NCI-H2029 treated with DMSO at 0.1 percent for 48 hours (cell line): ENCODE measurements around the gene GPS2.

Experiments used
- DNase-seq: peaks from one replicate; lab custom pipeline; 2025; lab: John Stamatoyannopoulos, UW

GPS2 gene

GRCh38 chr17:7317161-7317803, 2.1 kb upstream of the GPS2 start:
- DNase-seq: no peak

GRCh38 chr17:7315570-7316235, 543 bp upstream of the GPS2 start:
- no peak for DNase-seq

GRCh38 chr17:7313890-7314718, 1.1 kb downstream of the GPS2 start:
- DNase-seq: no peak

GRCh38 chr17:7313088-7313889, 1.9 kb downstream of the GPS2 start:
- no peak for DNase-seq

- DNase-seq: no peak
Measured at GRCh38 chr17:7312432-7313087, 2.6 kb downstream of the GPS2 start.

GRCh38 chr17:7311110-7311705, 4.0 kb downstream of the GPS2 start:
- DNase-seq: no peak

- no peak for DNase-seq
Measured at GRCh38 chr17:7309628-7310027, 5.5 kb downstream of the GPS2 start.

- peak; percentile 49 for DNase-seq
Measured at GRCh38 chr17:7308625-7309433, 6.3 kb downstream of the GPS2 start.

- no peak for DNase-seq
Measured at GRCh38 chr17:7307686-7308624, 7.2 kb downstream of the GPS2 start.

GRCh38 chr17:7306911-7307685, 8.1 kb downstream of the GPS2 start, which contains the start of gene EIF5A:
EIF5A (plus strand) TSS chr17:7307628; CDS start chr17:7309636, 2,008 bp downstream.
- peak; percentile 92 for DNase-seq

GRCh38 chr17:7304179-7304578, 11.0 kb downstream of the GPS2 start:
- DNase-seq: no peak

- no peak for DNase-seq
Measured at GRCh38 chr17:7296189-7296861, 18.8 kb downstream of the GPS2 start.

- DNase-seq: no peak
Measured at GRCh38 chr17:7295230-7296180, 19.7 kb downstream of the GPS2 start.

- peak; percentile 2 for DNase-seq
Measured at GRCh38 chr17:7294614-7295153, 20.5 kb downstream of the GPS2 start, which contains the start of gene YBX2. YBX2 (minus strand) TSS chr17:7294639; CDS start chr17:7294500, 139 bp downstream.

GRCh38 chr17:7293816-7294613, 21.1 kb downstream of the GPS2 start:
- DNase-seq: no peak
